IPS DF 19.7 (cell line): ENCODE data around the gene CPA5.
"Not testable (repeated sequence)": the region's sequence is repeated elsewhere in the genome, so short reads cannot be mapped to it uniquely, and the experiment has no call there.

ENCODE experiments used
- DNase-seq: peaks from one replicate; pipeline ENCODE4 v3.0.0-alpha.2; 2013; ENCODE audit warnings: low read depth, low spot score

CPA5 gene

GRCh38 chr7:130358471-130358870 lies 13.9 kb downstream of the CPA5 start:
- no peak for DNase-seq

- DNase-seq = no peak
These were observed 14.8 kb downstream of the CPA5 start for GRCh38 chr7:130359276-130359857.

- DNase-seq = no peak
These were observed 15.9 kb downstream of the CPA5 start for GRCh38 chr7:130360518-130360917.

- no peak for DNase-seq
These were observed 17.1 kb downstream of the CPA5 start for GRCh38 chr7:130361681-130362080.

GRCh38 chr7:130362251-130362816 lies 17.7 kb downstream of the CPA5 start:
- DNase-seq = no peak

GRCh38 chr7:130363026-130363847 lies 18.6 kb downstream of the CPA5 start:
- no peak for DNase-seq

GRCh38 chr7:130364451-130364850 lies 19.8 kb downstream of the CPA5 start:
- DNase-seq = no peak

- no peak for DNase-seq
These were observed 20.5 kb downstream of the CPA5 start for GRCh38 chr7:130365088-130365487.

- no peak for DNase-seq
These were observed 21.2 kb downstream of the CPA5 start for GRCh38 chr7:130365511-130366441.

- no peak for DNase-seq
These were observed 21.9 kb downstream of the CPA5 start for GRCh38 chr7:130366564-130366963.

- no peak for DNase-seq
These were observed 22.6 kb downstream of the CPA5 start for GRCh38 chr7:130367088-130367755.

GRCh38 chr7:130367836-130368746 lies 23.5 kb downstream of the CPA5 start:
- no peak for DNase-seq

- no peak for DNase-seq
These were observed 24.6 kb downstream of the CPA5 start for GRCh38 chr7:130369110-130369711.

GRCh38 chr7:130369831-130370550 lies 25.4 kb downstream of the CPA5 start:
- DNase-seq = no peak

- DNase-seq = no peak
These were observed 26.4 kb downstream of the CPA5 start for GRCh38 chr7:130371046-130371445.

GRCh38 chr7:130372402-130373165 lies 28.0 kb downstream of the CPA5 start:
- DNase-seq = no peak

GRCh38 chr7:130374507-130374906 lies 29.9 kb downstream of the CPA5 start:
- DNase-seq = no peak

- DNase-seq = not testable (repeated sequence)
These were observed 31.8 kb downstream of the CPA5 start for GRCh38 chr7:130376461-130376860.
